GM12878 (cell line): ENCODE measurements around the gene C3. TPM values are rescaled to one million over a fixed set of nuclear protein-coding genes. Genes with fewer than 3 reads are reported as not detected.

Experiments
- ATAC-seq: fragments of 200-7000 bp; cut with Tn5 transposase; 3 replicates; pipeline ENCODE4 v1.9.1; 2020; ENCODE audit warnings: mild to moderate bottlenecking, moderate library complexity
- BruUV-seq: library from RNA; stranded (reverse); fragments of 400-500 nt; replicated peaks from 2 replicates; lab custom pipeline; 2021; lab: Mats Ljungman, UMichigan
- CTCF ChIA-PET: fragments of 300-600 bp; sonication (Branson Sonifier 250); formaldehyde crosslinking; extraction: SDS; loops from one replicate; lab custom pipeline; 2021; ENCODE audit warnings: inconsistent platforms; lab: Yijun Ruan, JAX
- POLR2A ChIA-PET: fragments of 350-600 bp; formaldehyde crosslinking; extraction: SDS; loops from one replicate; lab custom pipeline; 2021; ENCODE audit warnings: inconsistent platforms; lab: Charles Lee
- RAD21 ChIA-PET: fragments of 300-600 bp; sonication (Branson Sonifier 250); formaldehyde crosslinking; loops from one replicate; lab custom pipeline; 2023; ENCODE audit warnings: antibody characterized with exemption; ENCODE audit not compliant: unreplicated experiment; lab: Charles Lee
- SMC1A ChIA-PET: fragments of 300-600 bp; sonication (Branson Sonifier 250); formaldehyde crosslinking; loops from one replicate; lab custom pipeline; 2023; ENCODE audit not compliant: unreplicated experiment, uncharacterized antibody; lab: Charles Lee
- DNase-seq: peaks from one replicate; pipeline ENCODE4 v3.0.0-alpha.2; 2011; ENCODE audit warnings: low read depth, low spot score
- FAIRE-seq: peaks from 3 replicates; lab custom pipeline; 2011; peaks lifted over from hg19 to GRCh38; lab: Jason Lieb, UNC
- H2AFZ ChIP-seq: 2 replicates; pipeline ENCODE4 v1.6.0; 2011; ENCODE audit warnings: low read depth, low read length, control low read depth; ENCODE audit not compliant: control insufficient read depth
- H3K27ac ChIP-seq: 2 replicates; pipeline ENCODE4 v1.5.1; 2011; ENCODE audit warnings: control low read depth; ENCODE audit not compliant: control insufficient read depth, insufficient read depth
- H3K27me3 ChIP-seq, 2 experiments: replicated peaks in 1 of 2; 2 replicates each; pipeline versions ENCODE4 v1.6.0 to v1.6.1; 2011; ENCODE audit warnings: low read length in 1 of 2; ENCODE audit not compliant: control insufficient read depth in 2 of 2, insufficient read depth in 2 of 2
- H3K36me3 ChIP-seq, 2 experiments: 2 replicates each; pipeline ENCODE4 v1.5.1; 2011; ENCODE audit warnings: low read length in 1 of 2; ENCODE audit not compliant: control insufficient read depth in 2 of 2, insufficient read depth in 2 of 2
- H3K4me1 ChIP-seq: 2 replicates; pipeline ENCODE4 v1.6.1; 2011; ENCODE audit warnings: mild to moderate bottlenecking, low read length, moderate library complexity, mixed read lengths; ENCODE audit not compliant: control insufficient read depth, insufficient read depth
- H3K4me2 ChIP-seq: 2 replicates; pipeline ENCODE4 v1.6.0; 2011; ENCODE audit warnings: control low read depth; ENCODE audit not compliant: control insufficient read depth, insufficient read depth
- H3K4me3 ChIP-seq: fragments of 200-600 bp; sonication (generic); 2 replicates; pipeline ENCODE4 v1.5.1; 2016
- H3K79me2 ChIP-seq: 2 replicates; pipeline ENCODE4 v1.6.0; 2011; ENCODE audit warnings: low read length; ENCODE audit not compliant: control insufficient read depth, insufficient read depth
- H3K9ac ChIP-seq: 2 replicates; pipeline ENCODE4 v1.8.0; 2011; ENCODE audit warnings: low read length, control low read depth, mixed read lengths; ENCODE audit not compliant: control insufficient read depth, insufficient read depth
- H3K9me3 ChIP-seq: replicated peaks from 3 replicates; pipeline ENCODE4 v1.5.1; 2011; ENCODE audit warnings: mild to moderate bottlenecking, low read length; ENCODE audit not compliant: control insufficient read depth, insufficient read depth
- H4K20me1 ChIP-seq: 2 replicates; pipeline ENCODE4 v1.6.0; 2011; ENCODE audit not compliant: control insufficient read depth, insufficient read depth
- LARP7 ChIP-seq: fragments of 450-650 bp; IDR thresholded peaks from 2 replicates; pipeline ENCODE4 v1.6.1; 2017; ENCODE audit warnings: mild to moderate bottlenecking
- NR2F1 ChIP-seq: fragments of 450-650 bp; conservative IDR thresholded peaks from 2 replicates; pipeline ENCODE4 v1.6.1; 2017; ENCODE audit warnings: mild to moderate bottlenecking
- PKNOX1 ChIP-seq: fragments of 450-650 bp; IDR thresholded peaks from 2 replicates; pipeline ENCODE4 v1.6.1; 2016; ENCODE audit warnings: mild to moderate bottlenecking
- RFX5 ChIP-seq: IDR thresholded peaks from 2 replicates; pipeline ENCODE4 v1.6.1; 2011; ENCODE audit warnings: low read depth, low read length, improper control_type of control experiment
- WGBS: methylation state at CpG from one replicate; pipeline ENCODE4 v1.1.6; 2016; ENCODE audit warnings: low lambda C conversion rate; ENCODE audit not compliant: insufficient replicate concordance, insufficient coverage; ENCODE audit errors: missing lambda C conversion rate; 5-methylcytosine and 5-hydroxymethylcytosine counted together
- in situ Hi-C: fragments of 300-500 bp; cut with MboI; formaldehyde crosslinking; loops from 9 replicates; pipeline ENCODE4 v1.14.3; 2018; ENCODE audit warnings: mixed read lengths
- intact Hi-C: fragments of 100-400 bp; cut with micrococcal nuclease; formaldehyde crosslinking; loops from one replicate; pipeline ENCODE4 v1.14.2; 2022; ENCODE audit not compliant: unreplicated experiment
- polyA plus RNA-seq, 11 experiments: library from polyadenylated mRNA; depleted of rRNA in 4 of 11; unstranded in 6 of 11; stranded (reverse) in 5 of 11; fragments of >200 nt; fragmentation: Nextera tagmentation in 4 of 11; fragmentation: Illumina TruSeq in 1 of 11; extraction: Ambion mirVana in 4 of 11; extraction: Trizol in 1 of 11; gene quantifications; 1 replicate in 1 of 11; 2 replicates in 10 of 11; pipeline versions ENCODE4 v1.2.1 to v1.2.3, GENCODE V29; 2011 to 2016; ENCODE audit warnings: inconsistent platforms in 2 of 11, missing spikeins in 2 of 11, low read depth in 1 of 11
- total RNA-seq, 4 experiments: library from RNA; depleted of rRNA in 3 of 4; stranded (reverse); fragments of >200 nt in 3 of 4; fragmentation: Illumina TruSeq in 1 of 4; extraction: Trizol in 1 of 4; gene quantifications; 2 replicates each; pipeline versions ENCODE4 v1.2.1 to v1.2.3, GENCODE V29; 2013 to 2021

C3 gene
- total and polyA plus RNA-seq, 10 of the 15 experiments (the other 5 are each of a cell fraction or from before 2014, with no cell fraction given) = 0.20 to 6.7 (median 0.72) TPM

GRCh38 chr19:6730153-6730804 lies 9.8 kb upstream of the C3 start (continued):
- TF ChIP-seq PKNOX1 (no peak), LARP7 (no peak)

- ChIA-PET RAD21 (interaction anchor here (1.7 kb wide), 1 partner anchor 75 kb away, joined by 5 read pairs; no protein-coding TSS in a partner anchor), POLR2A (interaction anchor here (0.6 to 2.2 kb wide), 4 partner anchors 8 to 55 kb away, joined by 3 to 11 read pairs (median 8); partner anchors contain the start of genes C3 and GPR108), CTCF (interaction anchor here (1.0 to 2.9 kb wide), 2 partner anchors 8 to 96 kb away, joined by 4 to 14 read pairs; partner anchors contain the start of gene GPR108), SMC1A (interaction anchor here (1.0 to 2.0 kb wide), 6 partner anchors 8 to 98 kb away, joined by 3 to 9 read pairs (median 4); partner anchors contain the start of gene GPR108)
- ATAC-seq = no peak
- TF ChIP-seq NR2F1 = peak; percentile 55
- no peak for TF ChIP-seq RFX5
- DNase-seq = no peak
- in situ Hi-C loops = no loop called here
- FAIRE-seq = no peak
- H3K4me2 ChIP-seq = no peak overlapping the region
- BruUV-seq = no TSS peak
- 95% methylated on average over 22 of the region's 23 CpGs for WGBS
- no peak overlapping the region for H3K27ac ChIP-seq
- no peaks in the 10 kb centered on the region for H3K27me3 ChIP-seq
- no peaks in the 10 kb centered on the region for H3K9me3 ChIP-seq
- H2AFZ ChIP-seq = no peak overlapping the region
- H3K36me3 ChIP-seq = no peaks in the 10 kb centered on the region; a peak in 2 of 4 replicates
- no peaks in the 10 kb centered on the region for H4K20me1 ChIP-seq
- no peaks in the 10 kb centered on the region for H3K79me2 ChIP-seq
- H3K4me1 ChIP-seq = peaks cover 12% of the 10 kb centered on the region
- no peak overlapping the region for H3K4me3 ChIP-seq
- H3K9ac ChIP-seq = no peak overlapping the region
- intact Hi-C loops = no loop called here
These were observed 9.2 kb upstream of the C3 start for GRCh38 chr19:6729573-6730152.
